ENCODE results near the gene POLA2. TPM values are rescaled to one million over a fixed set of nuclear protein-coding genes. Genes with fewer than 3 reads are reported as not detected.

POLA2 gene
- total RNA-seq, 4 donors from 2014 or later = 3.1 to 14.1 (median 10.4) TPM

DNA sequence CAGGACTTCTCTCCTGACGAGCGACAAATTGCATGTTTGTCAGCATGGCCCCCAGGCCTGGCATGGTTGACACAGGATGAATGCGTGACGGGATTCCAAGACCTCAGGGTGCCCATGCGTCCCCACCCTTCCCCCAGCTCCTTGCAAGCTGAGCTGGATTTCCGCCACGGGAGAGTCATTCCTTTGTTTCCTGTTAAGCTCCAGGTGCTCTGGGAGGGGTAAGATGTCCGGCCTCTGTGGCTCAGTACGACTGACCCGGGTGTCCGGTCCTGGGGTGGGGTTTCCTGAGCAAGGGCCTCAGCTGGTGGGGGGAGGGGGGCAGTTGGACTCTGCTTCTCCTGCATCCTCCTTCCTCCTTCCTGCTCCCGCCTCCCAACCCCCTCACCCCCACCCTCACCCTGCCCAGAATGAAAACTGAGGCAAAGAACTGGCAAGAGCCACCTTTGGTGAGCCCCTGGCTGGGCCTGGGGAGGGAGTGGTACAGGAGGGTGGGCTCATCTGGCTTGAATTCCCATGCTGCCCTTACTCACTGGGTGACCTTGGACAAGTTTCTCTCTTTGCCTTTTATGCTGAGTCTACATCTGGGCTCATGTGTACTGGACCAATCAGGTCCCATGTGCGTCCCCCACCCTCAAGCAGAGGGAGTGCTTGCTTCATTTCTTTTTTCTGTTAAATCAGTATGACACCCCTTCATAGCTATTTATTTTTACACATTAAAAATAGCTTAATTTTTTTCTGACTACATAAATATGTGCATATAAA, 55.4 kb downstream of the POLA2 start:
- no peak for DNase-seq
- Histone ChIP-seq H3K27ac (peak overlapping the region; percentile 77 to 96 (median 88)), H3K4me3 (peak overlapping the region in 3 of 4 donors; percentile 73 to 81 (median 81)), H3K4me1 (peaks cover 22 to 93% (median 27%) of the 10 kb centered on the region in 3 donors), H3K9me3 (no peaks in the 10 kb centered on the region), H3K27me3 (peaks cover 0 to 8% (median 0%) of the 10 kb centered on the region in 4 donors), H3K36me3 (peaks cover 5 to 18% (median 9%) of the 10 kb centered on the region in 3 donors)
- WGBS, 2 donors = 21 to 22% methylated on average over 3 to 4 of the region's 13 CpGs
- no peak for TF ChIP-seq POLR2A (IDR thresholded peaks at IDR 0.05)
- TF ChIP-seq, protein P1, sequence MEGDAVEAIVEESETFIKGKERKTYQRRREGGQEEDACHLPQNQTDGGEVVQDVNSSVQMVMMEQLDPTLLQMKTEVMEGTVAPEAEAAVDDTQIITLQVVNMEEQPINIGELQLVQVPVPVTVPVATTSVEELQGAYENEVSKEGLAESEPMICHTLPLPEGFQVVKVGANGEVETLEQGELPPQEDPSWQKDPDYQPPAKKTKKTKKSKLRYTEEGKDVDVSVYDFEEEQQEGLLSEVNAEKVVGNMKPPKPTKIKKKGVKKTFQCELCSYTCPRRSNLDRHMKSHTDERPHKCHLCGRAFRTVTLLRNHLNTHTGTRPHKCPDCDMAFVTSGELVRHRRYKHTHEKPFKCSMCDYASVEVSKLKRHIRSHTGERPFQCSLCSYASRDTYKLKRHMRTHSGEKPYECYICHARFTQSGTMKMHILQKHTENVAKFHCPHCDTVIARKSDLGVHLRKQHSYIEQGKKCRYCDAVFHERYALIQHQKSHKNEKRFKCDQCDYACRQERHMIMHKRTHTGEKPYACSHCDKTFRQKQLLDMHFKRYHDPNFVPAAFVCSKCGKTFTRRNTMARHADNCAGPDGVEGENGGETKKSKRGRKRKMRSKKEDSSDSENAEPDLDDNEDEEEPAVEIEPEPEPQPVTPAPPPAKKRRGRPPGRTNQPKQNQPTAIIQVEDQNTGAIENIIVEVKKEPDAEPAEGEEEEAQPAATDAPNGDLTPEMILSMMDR (IDR thresholded peaks at IDR 0.05) = no peak
- intact Hi-C loops (cut with DNase I) = loop anchor here (5.0 kb wide), 1 partner anchor 45 kb away; no protein-coding TSS in a partner anchor

DNA sequence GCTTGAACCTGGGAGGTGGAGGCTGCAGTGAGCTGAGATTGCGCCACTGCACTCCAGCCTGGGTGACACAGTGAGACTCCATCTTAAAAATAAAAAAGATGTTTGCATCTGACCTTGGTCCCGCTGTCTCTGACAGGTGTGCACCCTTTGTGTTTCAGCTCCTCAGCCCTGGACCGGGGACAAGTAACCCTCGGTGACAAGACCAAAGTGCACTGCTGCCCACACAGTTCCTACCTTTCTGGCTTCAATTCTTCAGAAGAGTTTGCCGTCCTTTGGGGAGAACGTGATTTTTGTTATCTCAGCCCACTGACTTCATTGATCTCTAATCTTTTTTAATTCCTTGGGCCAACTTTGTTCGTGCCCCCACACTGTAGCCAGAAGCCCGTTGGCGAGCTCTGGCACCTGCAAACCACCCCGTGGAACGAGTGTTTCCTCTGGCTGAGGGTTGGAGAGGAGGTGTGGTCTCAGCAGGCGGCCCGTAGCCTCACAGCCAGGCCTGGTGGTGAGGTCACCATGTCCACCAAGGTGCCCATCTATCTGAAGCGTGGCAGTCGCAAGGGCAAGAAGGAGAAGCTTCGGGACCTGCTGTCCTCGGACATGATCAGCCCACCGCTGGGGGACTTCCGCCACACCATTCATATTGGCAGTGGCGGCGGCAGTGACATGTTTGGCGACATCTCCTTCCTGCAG, 58.8 kb downstream of the POLA2 start:
- Histone ChIP-seq H3K36me3 (peaks cover 6 to 21% (median 9%) of the 10 kb centered on the region in 3 donors), H3K9me3 (no peaks in the 10 kb centered on the region), H3K4me3 (no peak overlapping the region), H3K27ac (peak overlapping the region in 2 of 4 donors; percentile 55 to 61), H3K27me3 (no peaks in the 10 kb centered on the region), H3K4me1 (peaks cover 17 to 70% (median 24%) of the 10 kb centered on the region in 3 donors)
- DNase-seq = no peak
- no peak for TF ChIP-seq POLR2A (IDR thresholded peaks at IDR 0.05)
- TF ChIP-seq, protein P1 (IDR thresholded peaks at IDR 0.05) = no peak
- intact Hi-C loops (cut with DNase I) = no loop called here
- WGBS, 2 donors = 70 to 82% methylated on average over 14 to 19 of the region's 22 CpGs

DNA sequence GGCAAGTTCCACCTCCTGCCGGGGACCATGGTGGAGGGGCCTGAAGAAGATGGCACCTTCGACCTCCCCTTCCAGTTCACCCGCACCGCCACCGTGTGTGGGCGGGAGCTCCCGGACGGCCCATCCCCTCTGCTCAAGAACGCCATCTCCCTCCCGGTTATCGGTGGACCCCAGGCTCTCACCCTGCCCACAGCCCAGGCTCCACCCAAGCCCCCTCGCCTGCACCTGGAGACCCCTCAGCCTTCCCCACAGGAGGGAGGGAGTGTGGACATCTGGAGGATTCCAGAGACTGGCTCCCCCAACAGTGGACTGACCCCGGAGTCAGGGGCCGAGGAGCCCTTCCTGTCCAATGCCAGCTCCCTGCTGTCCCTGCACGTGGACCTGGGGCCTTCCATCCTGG, 59.3 kb downstream of the POLA2 start:
- WGBS, 2 donors = 76% methylated on average over 5 of the region's 15 CpGs; no CpG with 5 or more reads in 1 of the 2 donors
- DNase-seq = no peak
- intact Hi-C loops (cut with DNase I) = no loop called here

DNA sequence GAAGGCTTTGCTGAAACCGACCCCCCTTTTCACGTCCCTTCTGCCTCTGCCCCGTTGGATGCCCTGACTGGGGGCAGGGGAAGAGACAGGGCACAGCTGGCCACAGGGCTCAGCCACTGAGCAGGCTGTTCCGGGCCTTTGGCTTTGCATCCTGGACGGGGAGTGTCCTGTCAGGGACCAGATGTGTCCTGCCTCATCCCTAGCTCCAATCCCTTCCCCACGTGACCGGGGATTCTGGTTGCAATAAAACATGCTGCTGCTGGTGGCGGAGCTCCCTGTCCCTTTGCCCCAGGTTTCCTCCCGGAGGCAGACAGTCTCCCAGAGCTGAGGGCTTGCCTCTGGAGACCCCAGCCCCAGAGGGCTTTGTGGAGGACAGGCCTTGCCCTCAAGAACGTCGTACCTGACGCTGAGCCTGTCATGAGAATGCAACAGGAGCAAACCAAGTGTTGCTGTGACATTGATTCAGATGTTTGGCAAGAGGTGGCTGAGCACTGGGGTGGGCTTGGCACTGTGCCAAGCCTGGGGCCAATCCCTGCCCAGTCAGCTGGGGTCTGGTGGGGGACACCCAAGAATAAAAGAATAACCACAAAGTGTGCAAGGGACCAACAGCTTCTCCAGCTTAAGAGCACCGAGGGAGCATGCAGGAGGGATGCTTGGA, 60.2 kb downstream of the POLA2 start:
- Histone ChIP-seq H3K27ac (peak overlapping the region in 3 of 4 donors; percentile 9 to 61 (median 55)), H3K9me3 (no peaks in the 10 kb centered on the region), H3K4me3 (no peak overlapping the region), H3K4me1 (peaks cover 8 to 56% (median 15%) of the 10 kb centered on the region in 3 donors), H3K36me3 (peaks cover 6 to 21% (median 9%) of the 10 kb centered on the region in 3 donors), H3K27me3 (no peaks in the 10 kb centered on the region)
- intact Hi-C loops (cut with DNase I) = no loop called here
- no peak for DNase-seq
- TF ChIP-seq, protein P1 (IDR thresholded peaks at IDR 0.05) = no peak
- TF ChIP-seq POLR2A (IDR thresholded peaks at IDR 0.05) = no peak
- 55 to 66% methylated on average over 4 of the region's 13 CpGs for WGBS, 2 donors

More for the DNA sequence above, 59.3 kb downstream of the POLA2 start:
- peaks cover 6 to 21% (median 9%) of the 10 kb centered on the region in 3 donors for H3K36me3 ChIP-seq
- H3K9me3 ChIP-seq = no peaks in the 10 kb centered on the region
- TF ChIP-seq, protein P1 (IDR thresholded peaks at IDR 0.05) = no peak
- no peak for TF ChIP-seq POLR2A (IDR thresholded peaks at IDR 0.05)
- H3K4me1 ChIP-seq = peaks cover 17 to 64% (median 24%) of the 10 kb centered on the region in 3 donors
- H3K27me3 ChIP-seq = no peaks in the 10 kb centered on the region
- peak overlapping the region in 3 of 4 donors; percentile 9 to 61 (median 55) for H3K27ac ChIP-seq
- no peak overlapping the region for H3K4me3 ChIP-seq

Data from esophagus squamous epithelium (tissue), 5 donors.